ENCODE measurements around the gene TMCO4.

The TMCO4 gene

DNA sequence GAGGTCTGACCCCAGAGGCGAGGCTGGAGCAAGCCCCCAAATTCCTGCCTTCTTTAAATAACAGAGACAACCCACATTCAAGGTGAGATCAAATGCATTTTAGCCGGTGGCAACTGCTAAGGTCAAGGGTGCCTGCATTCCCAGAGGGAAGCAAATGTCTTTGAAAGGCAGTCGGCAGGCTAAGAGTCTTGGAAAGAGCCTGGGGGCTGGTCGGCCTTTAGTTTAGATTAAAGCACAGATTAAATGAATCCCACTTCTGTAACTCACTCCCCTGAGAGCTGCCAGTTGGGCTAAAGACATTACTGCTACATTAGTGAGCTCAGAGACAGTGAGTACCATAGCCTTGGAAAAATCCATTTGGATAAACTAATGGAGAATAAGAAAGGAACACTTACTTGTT is 75.8 kb downstream of the TMCO4 start:
- no peak for DNase-seq (ENCODE audit: low spot score)
- no peak for FAIRE-seq

DNA sequence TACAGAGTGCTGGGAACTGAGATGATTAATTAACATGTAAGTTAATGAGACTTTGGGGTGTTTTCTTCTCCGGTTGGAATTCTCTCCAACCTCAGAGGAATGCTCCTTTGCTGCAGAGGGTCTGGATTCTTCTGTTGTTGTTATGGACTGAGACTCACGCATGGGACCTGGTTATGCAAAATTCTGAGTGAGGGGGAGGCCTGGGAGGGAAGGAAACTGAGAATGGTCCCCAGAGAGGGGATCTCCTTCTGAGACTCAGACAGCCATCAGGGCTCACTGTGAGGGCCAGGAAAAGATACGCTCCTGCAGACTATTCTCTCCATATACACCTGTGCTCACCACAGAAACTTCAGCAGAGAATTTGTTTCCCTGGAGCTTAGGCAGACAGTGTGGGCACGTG is 78.7 kb downstream of the TMCO4 start:
- FAIRE-seq (no peak), DNase-seq (ENCODE audit: low spot score) (no peak)

DNA sequence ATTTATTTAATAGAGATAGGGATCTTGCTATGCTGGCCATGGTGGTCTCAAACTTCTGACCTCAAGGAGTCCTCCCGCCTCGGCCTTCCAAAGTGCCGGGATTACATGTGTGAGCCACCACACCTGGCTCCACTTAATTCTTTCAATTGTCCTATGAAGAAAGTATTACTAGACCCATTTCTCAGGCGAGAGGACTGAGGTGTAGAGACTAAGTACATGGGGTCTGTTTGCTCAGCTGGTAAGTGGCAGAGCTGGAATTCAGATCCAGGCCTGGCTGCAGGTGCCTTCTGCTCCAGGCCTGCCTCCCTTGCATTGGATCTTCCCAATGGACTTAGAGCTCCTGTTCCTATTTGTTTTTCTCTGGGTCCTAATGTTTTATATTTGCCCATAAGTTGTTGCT is 79.5 kb downstream of the TMCO4 start:
- no peak for FAIRE-seq

DNA sequence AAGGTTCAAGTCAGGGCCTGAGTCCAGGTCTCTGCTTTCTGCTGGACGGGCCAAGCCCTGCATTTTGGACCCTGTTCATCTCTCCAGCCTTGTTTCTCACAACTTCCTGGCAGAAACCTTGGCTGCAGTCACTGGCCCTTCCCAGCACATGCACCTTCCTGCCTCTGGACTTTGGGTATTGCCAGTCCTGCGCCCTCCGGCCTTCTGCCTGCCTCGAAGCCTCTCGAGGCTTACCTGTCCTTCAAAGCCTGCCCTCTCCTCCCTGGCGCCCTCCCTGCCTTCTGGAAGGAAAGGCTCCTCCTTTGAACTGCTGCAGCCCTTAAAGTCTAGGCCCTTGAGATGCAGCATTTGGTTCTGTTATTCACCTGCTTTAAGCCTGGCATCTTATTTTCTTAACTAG is 82.2 kb downstream of the TMCO4 start:
- FAIRE-seq = no peak
- DNase-seq (ENCODE audit: low spot score) = no peak

More for the DNA sequence above, 79.5 kb downstream of the TMCO4 start:
- no peak for DNase-seq (ENCODE audit: low spot score)

DNA sequence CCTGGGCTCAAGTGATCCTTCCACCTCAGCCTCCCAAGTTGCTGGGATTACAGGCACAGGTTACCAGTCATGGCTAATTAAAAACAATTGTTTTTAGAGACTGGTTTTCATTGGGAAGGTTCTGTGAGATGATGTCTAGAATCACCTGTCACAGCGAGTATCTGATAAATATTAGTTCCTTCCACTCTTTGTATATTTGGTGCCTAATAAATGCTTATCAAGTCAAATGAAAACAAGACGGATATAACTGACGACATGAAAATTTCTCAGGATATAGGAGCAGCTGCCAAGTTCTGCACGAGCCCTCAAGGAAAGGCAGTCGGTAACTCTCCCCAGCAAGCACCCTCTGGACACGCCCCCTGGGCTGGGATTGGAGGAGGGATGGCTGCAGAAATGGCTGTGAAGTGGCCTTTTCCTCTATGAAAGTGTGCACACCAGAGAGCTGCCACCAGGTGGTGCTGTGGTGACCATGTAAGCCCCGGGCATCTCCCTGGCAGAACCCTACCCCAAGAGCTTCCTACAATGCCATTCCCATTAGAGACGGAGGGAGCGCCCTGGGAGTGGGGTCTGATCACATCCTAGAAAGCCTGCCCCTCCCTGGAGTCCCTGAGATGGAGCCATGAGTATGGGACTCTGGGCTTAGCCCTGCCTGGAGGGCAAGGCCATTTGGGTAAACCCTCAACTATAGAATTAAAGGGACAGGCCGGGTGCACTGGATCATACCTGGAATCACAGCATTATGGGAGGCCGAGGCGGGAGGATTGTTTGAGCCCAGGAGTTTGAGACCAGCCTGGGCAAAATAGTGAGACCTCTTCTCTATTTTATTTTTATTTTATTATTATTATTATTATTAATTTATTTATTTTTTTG is 84.1 kb downstream of the TMCO4 start:
- FAIRE-seq = peak; percentile 71

DNA sequence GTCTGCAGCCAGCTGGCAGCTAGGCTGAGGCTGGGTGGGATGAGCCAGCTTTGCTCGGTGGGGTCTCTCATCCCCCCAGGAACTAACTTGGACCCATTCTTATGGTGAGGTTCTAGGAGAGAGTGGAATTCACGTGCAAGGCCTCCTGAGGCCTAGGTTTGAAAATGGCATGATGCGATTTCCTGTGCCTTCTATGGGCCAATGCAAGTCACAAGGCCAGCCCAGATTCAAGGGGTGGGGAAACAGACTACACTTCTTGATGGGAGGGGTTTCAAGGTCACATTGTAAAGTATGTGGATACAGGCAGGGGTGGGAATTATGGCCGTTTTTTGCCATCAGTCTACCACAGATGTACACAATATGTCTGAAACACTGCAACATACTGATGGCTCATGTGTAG is 86.8 kb downstream of the TMCO4 start:
- FAIRE-seq = no peak
- no peak for DNase-seq (ENCODE audit: low spot score)

More for the DNA sequence above, 84.1 kb downstream of the TMCO4 start:
- peak; percentile 82 for DNase-seq (ENCODE audit: low spot score)

DNA sequence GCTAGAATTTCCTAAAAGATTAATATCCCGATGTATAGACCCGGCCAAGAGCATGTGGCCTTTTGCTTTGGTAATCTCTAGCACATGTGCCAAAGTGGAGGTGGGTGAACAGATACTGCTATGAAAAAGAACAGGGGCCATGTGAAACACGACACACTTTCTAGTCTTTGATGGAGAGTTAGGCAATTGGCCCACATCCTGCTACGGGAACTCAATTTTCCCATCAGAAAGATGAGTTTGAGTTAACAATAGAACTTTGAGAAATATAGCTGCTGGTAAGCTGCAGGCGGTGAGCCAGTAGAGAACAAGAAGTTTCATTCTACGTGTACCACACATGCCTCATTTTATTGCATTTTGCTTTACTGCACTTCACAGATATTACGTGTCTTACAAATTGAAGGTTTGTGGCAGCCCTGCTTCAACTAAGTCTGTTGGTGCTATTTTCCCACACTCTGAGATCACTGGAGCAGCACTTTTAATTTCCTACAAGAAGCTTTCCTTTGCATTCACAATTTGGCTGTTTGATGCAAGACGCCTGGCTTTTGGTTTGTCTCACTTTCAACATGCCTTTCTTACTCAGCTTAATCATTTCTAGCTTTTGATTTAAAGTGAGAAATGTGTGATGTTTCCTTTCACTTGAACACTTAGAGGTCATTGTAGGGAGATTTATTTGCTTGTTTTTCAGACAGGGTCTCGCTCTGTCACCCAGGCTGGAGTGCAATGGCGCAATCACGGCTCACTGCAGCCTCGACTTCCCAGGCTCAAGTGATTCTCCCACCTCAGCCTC is 88.7 kb downstream of the TMCO4 start:
- no peak for DNase-seq (ENCODE audit: low spot score)
- FAIRE-seq = no peak

DNA sequence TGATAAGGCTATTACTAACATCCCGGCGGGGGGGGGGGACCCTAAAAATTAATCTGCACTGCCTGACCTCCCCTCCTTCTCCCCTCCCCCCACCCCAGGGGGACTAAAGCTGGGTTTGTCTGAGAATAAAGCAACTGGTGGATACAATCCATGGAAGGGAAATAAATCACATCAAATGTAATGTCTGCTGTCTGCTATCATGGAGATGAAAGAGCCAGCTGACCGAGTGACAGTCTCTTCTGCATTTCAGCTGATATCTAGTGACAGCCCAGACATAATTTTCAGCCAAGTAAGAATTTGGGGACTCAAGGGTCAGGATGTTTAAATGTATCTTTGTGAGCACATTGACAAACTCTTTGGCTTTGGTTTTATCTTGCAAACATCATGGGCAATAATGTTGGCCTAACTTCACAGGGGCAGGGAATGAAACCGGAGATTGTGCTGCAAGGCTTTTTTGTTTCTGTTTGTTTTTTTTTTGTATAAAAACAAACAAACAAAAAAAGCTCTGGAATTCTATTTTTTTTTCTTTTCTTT is 90.4 kb downstream of the TMCO4 start:
- FAIRE-seq = no peak
- no peak for DNase-seq (ENCODE audit: low spot score)

DNA sequence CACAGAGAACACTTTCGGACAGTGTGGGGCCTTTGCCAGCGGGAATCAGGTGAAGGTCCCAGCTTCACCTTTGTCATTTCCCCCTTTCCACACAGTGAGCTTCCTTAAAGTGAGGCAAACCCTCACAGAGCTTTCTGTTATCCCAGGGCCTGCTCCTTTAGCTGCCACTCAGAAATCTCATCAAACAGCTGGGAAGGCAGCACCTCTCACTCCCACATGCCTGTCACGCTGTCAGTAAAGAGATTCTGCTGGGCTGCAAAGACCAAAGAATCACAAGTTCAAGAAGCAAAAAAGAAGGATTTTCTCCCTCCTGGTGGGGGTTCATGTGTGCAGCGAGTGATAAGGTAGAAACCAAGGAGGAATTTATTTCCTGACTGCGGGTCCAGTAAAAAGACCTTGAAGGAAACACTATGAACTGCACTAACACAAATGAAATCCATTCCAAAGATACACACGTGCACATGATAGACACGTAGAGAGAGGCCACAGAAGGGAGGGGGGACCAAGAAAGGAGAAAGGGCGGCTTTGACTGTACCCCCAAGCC is 91.1 kb downstream of the TMCO4 start:
- DNase-seq (ENCODE audit: low spot score) (no peak), FAIRE-seq (no peak)

DNA sequence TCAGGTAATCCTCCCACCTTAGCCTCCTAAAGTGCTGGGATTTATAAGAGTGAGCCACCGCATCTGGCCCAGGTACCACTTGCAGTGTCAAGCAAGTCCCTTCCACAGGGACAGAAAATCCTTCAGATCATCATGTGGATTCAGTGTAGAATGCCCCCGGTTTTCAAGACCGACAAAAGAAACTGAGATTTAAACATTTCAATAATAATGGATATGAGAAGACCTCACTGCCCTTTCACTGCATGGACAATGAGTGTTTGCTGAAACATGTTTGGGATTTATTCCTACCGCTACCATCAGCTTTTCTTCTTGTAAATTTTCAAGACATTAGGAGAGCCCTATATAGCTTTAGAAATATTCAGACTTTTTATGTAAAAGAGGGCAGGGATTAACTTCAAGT is 93.6 kb downstream of the TMCO4 start:
- no peak for FAIRE-seq
- DNase-seq (ENCODE audit: low spot score) = no peak

DNA sequence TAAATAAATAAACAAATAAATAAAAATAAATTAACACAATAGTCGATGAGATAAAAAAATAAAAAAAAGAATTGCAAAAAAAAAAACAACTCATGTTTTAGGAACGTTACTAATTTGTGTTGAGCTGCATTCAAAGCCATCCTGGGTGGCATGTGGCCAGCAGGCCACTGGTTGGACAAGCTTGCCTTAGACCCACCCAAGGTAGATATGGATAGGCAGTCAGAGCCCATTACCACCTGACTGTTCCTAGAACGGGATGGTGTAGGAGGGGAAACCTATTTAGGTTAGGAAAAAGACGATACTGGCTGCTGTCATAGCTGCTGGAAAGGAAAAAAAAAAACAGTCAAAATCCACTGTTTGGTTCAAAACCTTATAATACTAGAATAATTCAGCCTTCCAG is 94.3 kb downstream of the TMCO4 start:
- FAIRE-seq (no peak), DNase-seq (ENCODE audit: low spot score) (no peak)

DNA sequence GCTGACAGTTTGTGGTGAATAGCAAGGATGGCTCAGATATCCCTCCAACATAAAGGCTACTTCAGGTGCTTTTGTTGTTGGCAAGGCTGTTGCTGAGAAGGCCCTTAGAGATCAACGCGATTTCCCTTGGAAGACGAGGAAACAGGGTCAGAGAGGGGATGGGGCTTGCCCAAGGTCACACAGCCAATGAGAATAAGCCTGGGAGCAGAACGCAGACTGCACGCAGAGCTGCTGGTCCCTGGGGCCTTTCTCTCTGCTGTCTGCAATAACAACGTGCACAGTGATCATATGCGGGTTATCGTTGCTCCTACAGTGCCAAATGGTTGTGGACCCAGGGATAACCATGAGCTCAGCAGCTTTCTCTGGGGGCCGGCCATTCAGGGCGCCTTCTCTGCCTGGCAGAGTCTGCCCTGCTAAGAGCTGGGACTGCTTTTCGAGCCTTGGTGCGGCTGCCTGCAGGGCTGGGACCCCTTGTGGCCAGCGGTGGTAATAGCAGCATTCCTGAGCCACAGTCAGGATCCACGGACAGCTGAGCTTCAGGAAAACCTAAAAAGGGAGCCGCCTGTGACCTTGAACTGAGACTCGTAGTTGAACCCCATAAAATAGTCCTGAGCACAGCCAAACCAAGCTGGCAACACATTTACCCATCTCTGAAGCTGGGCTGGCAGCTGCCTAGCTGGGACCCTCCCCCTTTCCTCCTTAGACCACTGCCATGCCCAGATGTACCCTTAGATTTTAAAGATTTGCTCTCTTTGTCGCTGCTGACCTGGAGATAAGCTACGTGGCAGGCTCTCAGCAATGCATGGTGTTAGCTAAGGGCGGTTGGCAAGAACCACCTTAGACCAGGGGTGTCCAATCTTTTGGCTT is 95.2 kb downstream of the TMCO4 start:
- DNase-seq (ENCODE audit: low spot score) (peak; percentile 26), FAIRE-seq (no peak)

DNA sequence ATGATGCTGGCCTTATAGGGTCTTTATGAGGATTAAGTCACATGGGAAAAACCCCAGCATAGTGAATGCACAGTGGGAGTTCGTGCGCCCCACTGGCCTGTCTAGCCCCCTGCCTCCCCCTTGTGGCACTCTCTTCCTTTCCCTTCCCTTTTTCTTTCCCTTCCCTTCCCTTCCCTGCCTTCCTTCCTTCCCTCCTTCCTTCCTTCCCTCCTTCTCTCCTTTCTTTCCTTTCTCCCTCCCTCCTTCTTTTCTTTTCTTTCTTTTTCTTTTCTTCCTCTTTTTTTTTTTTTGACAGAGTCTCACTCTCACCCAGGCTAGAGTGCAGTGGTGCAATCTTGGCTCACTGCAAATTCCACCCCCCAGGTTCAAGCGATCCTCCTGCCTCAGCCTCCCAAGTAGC is 96.4 kb downstream of the TMCO4 start:
- FAIRE-seq = no peak
- no peak for DNase-seq (ENCODE audit: low spot score)

DNA sequence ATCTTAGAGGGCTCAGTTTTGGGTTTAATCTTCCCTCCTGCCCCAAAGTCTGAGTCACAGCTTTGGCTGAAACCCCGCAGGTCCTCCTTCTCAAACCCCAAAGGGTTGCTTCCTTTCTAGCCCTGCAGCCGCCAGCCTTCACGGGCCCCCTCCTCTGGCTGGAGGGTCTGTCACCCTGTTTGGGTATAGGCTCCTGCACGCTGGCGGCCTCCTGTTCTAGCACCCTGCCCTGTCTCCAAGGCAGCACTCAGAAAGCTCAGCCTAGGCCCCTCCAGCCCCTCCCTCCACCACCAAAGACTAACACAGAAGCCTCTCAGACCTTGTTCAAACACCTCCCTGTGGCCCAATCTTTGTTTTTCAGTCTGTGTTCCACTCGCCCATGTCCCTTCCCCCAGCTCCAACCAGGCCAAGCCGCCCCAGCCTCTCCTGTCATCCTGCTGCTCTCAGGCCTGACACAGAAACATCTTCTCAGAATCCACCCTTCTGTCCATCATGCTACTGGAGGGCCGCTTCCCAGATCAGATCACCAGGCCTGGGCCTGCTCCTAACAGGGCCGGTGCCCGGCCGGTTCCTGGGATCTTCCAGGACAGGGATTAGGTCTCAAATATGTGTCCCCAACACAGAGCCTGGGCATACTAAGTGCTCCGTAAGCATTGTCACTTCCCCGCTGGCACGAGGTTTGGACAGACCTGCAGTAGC is 99.5 kb downstream of the TMCO4 start:
- FAIRE-seq (no peak), DNase-seq (ENCODE audit: low spot score) (no peak)

DNA sequence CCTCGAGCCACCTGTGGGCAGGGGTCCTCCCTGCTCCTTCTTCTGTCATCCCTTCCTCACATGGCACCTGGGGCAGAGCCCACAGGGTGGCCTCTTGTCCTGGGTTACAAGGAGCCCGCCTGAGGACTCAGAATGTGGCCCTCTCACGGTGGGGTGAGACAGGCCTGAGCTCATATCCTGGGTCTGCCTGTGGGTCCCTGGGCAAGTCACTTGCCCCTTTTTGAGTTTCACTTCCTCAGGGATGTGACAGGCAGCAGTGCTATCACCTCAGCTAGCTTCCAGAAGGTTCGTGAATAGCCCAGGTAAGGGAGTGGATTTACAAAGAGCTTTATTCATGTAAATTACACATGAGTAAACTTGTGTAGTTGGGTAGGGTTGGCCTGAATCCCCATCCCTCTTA is 101.5 kb downstream of the TMCO4 start:
- DNase-seq (ENCODE audit: low spot score) (no peak), FAIRE-seq (no peak)

DNA sequence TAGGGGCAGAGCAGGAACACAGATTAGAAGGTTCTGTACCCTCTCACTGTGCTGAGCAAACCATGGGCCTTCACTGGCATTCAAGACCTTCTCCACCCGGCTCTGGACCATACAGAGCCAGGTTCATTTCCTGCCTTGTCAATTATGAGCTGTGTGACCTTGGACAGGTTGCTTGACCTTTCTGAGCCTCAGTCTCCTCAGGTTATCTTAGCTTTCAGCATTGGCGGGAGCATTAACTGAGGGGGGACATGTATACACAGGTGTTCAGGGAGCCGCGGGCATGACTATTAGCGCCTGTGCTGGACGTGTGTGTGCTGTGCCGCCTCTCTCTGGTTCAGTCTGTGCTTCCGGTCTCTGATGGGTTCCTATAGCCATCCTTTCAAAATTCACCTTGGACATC is 102.9 kb downstream of the TMCO4 start:
- no peak for DNase-seq (ENCODE audit: low spot score)
- no peak for FAIRE-seq

DNA sequence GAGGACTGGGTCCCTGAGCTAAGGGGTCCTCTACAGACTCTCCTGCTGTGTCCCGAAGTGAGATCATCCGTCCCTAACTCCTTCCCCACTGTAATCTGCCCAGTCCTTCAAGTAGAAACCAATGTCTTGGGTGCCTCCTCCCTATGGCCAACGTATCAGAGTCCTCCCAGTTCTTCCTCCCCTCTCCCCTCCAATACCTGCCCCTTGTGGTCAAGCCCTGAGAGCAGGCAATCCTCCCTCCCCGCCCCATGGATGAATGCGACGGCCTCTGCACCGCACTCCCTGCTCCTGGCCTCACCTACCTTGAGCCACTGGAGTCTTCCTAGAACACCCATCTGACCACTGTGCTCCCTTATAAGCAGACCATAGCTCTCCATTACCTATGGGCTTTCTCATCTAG is 103.9 kb downstream of the TMCO4 start:
- no peak for DNase-seq (ENCODE audit: low spot score)
- no peak for FAIRE-seq

DNA sequence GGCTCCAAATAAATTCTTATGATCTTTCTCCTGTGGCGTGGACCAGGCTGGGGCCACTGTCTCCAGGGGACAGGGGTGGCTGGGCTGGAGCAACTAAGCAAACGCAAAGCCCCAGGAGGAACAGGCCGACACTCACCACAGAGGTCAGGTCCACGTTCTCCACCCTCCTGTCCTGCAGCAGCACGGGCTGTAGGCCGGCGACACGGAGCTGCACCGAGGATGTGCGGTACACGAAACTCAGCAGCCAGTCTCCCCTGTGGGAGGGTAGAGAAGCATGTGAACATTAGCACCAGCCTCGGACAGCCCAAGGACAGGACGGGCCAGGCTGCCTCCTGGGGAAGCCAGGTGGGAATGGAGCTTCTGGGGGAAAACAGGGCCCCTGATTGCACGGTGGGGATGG is 105.4 kb downstream of the TMCO4 start:
- DNase-seq (ENCODE audit: low spot score) (no peak), FAIRE-seq (no peak)

DNA sequence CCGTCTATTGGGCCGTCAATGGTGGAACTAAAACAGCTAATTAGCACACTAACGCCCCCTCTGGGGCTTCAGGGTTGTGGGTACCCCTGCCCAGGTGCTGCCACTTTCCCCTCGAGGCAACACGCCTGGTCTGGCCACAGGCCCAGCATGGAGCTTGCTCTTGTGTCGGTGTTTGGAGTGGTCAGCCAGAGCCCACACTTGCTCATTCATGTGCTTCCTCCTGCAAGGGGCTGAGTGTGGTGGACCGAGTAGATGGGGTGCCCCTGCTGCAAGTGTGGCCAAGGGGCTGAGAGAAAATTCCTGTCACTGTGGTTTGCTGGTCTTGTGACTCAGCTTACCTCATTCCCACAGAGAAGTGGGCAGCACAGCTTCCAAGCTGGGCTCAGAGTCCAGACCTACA is 109.4 kb downstream of the TMCO4 start:
- DNase-seq (ENCODE audit: low spot score) (no peak), FAIRE-seq (no peak)

DNA sequence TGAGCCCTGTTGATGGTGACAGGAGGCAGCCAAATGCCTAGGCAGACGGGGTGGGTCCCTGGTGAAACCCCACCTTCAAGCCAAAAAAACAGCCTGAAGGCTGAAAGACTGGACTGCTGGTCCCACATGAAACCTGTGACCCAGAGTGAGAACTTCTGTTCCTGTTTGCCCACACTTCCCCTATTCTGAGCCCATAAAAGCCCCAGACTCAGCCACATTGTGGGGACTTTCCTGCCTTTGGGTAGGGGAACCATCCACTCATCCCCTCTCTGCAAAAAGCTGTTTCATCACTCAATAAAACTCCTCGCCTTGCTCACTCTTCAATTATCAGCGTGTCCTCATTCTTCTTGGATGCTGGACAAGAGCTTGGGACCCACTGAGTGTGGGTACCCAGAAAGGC is 109.9 kb downstream of the TMCO4 start:
- DNase-seq (ENCODE audit: low spot score) (no peak), FAIRE-seq (no peak)
